ENCODE results near the gene INSRR.

INSRR gene

DNA sequence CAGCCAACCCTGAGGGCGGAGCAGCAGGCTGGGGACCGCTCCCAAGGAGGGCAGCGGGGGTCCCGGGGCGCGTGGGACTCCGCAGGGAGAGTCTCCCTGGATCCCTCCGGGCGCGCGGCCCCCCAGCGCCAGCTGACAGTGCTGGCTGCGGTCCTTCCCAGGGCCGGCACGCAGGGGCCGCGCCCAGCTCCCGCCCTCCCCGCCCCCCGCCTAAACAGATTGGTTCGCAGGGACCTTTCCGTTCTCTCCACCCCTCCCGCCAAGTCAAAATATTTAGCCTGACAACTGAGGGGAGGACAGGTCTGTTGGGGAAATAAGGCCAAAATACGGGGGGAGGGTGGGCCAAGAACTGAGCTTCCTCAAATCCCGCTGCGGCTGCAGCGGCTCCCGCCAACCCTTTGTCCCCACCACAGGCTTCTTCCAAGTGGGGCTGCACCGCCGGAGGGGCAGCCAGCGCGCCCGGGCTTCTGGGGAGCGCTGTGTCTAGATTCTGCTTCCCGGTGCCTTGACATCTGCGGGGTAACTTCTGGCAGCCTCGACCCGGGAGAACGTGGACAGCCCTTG is at the start of gene INSRR:
Gene INSRR, minus strand, starts transcription at position 159 of the 564 bp plus-strand sequence. CDS start 496 bp downstream, outside the sequence.
- Histone ChIP-seq H3K36me3 (ENCODE audit: control insufficient read depth, insufficient read depth, low read length) (no peaks in the 10 kb centered on the region), H3K4me3 (replicated peaks; ENCODE audit: low read depth, low read length) (peak within 1 kb of the TSS; percentile 56), H3K27me3 (replicated peaks; ENCODE audit: control insufficient read depth, insufficient read depth, low read length) (no peaks in the 10 kb centered on the region; the same call in 1 of the 2 replicates)
- no peak for TF ChIP-seq CTCF (IDR thresholded peaks at IDR 0.05; ENCODE audit: insufficient read depth, low read length, poor library complexity, severe bottlenecking)
- no peak for DNase-seq (ENCODE audit: extremely low read depth, insufficient read length)

- H3K4me3 ChIP-seq (replicated peaks; ENCODE audit: low read depth, low read length): no peak overlapping the region
Measured at GRCh38 chr1:156908541-156908940, 49.6 kb upstream of the INSRR start.

DNA sequence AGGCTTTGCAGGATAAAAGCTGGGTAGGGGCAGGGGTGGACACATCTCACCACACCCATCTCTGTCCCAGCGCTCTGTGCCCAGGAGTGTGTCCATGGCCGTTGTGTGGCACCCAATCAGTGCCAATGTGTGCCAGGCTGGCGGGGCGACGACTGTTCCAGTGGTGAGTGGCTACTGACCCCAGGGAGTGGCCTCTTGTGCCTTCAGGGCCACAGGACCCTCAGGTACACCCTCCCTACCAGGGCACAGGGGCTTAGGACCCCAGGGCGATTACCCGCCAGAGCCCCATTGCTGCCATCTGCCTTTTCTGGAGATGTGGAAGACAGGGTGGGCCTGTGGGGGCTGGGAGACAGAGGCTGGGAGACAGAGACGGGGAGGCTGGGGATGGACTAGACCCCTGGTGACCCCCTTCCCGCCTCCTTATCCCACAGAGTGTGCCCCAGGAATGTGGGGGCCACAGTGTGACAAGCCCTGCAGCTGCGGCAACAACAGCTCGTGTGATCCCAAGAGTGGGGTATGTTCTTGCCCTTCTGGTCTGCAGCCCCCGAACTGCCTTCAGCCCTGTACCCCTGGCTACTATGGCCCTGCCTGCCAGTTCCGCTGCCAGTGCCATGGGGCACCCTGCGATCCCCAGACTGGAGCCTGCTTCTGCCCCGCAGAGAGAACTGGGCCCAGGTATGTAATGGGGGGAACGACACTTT is 47.4 kb upstream of the INSRR start:
- Histone ChIP-seq H3K4me3 (replicated peaks; ENCODE audit: low read depth, low read length) (no peak overlapping the region), H3K27me3 (replicated peaks; ENCODE audit: control insufficient read depth, insufficient read depth, low read length) (peaks cover 1% of the 10 kb centered on the region; the same call in 1 of the 2 replicates), H3K36me3 (ENCODE audit: control insufficient read depth, insufficient read depth, low read length) (no peaks in the 10 kb centered on the region)
- no peak for TF ChIP-seq CTCF (IDR thresholded peaks at IDR 0.05; ENCODE audit: insufficient read depth, low read length, poor library complexity, severe bottlenecking)
- no peak for DNase-seq (ENCODE audit: extremely low read depth, insufficient read length)

More at GRCh38 chr1:156908541-156908940, 49.6 kb upstream of the INSRR start:
- no peaks in the 10 kb centered on the region for H3K36me3 ChIP-seq (ENCODE audit: control insufficient read depth, insufficient read depth, low read length)
- DNase-seq (ENCODE audit: extremely low read depth, insufficient read length): no peak
- H3K27me3 ChIP-seq (replicated peaks; ENCODE audit: control insufficient read depth, insufficient read depth, low read length): no peaks in the 10 kb centered on the region; the same call in 1 of the 2 replicates
- no peak for TF ChIP-seq CTCF (IDR thresholded peaks at IDR 0.05; ENCODE audit: insufficient read depth, low read length, poor library complexity, severe bottlenecking)

DNA sequence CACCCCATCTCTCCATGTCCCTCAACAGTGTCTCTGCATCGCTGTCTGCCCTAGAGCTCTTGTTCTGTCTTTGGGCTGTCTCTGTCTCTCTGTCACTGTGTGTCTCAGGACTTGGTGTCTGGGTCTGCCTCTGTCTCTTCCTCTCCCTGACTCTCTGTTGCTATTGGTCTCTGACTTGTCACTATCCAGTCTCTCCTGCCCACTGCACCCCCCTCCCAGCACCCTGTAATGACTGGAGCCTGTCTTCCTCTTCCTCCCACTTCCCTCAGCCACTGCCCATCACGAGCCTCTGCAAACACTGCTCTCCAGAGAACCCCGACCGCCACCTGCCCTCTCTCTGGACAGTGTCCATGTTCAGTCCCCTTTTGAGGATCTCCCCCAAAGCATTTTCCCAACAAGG is 46.7 kb upstream of the INSRR start:
- H3K36me3 ChIP-seq (ENCODE audit: control insufficient read depth, insufficient read depth, low read length): no peaks in the 10 kb centered on the region
- peaks cover 1% of the 10 kb centered on the region; the same call in 1 of the 2 replicates for H3K27me3 ChIP-seq (replicated peaks; ENCODE audit: control insufficient read depth, insufficient read depth, low read length)
- no peak for TF ChIP-seq CTCF (IDR thresholded peaks at IDR 0.05; ENCODE audit: insufficient read depth, low read length, poor library complexity, severe bottlenecking)
- DNase-seq (ENCODE audit: extremely low read depth, insufficient read length): no peak
- no peak overlapping the region for H3K4me3 ChIP-seq (replicated peaks; ENCODE audit: low read depth, low read length)

DNA sequence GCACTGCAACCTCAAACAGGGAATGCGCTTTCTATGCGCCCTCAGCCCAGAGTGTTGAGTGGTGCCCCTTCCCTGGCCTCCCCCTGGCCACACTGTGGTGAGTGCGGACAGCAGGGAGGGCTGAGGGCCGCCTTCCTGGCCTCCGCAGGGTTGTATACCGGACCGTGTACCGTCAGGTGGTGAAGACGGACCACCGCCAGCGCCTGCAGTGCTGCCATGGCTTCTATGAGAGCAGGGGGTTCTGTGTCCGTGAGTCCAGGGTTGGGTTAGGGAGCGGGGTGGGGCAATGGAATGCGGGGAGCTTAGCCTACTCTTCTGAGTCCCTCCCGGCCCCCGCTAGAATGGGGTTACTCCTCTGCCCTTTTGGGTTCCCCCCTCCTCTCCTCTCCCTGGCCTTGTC is 46.3 kb upstream of the INSRR start:
- H3K4me3 ChIP-seq (replicated peaks; ENCODE audit: low read depth, low read length): no peak overlapping the region
- no peak for DNase-seq (ENCODE audit: extremely low read depth, insufficient read length)
- no peak for TF ChIP-seq CTCF (IDR thresholded peaks at IDR 0.05; ENCODE audit: insufficient read depth, low read length, poor library complexity, severe bottlenecking)
- peaks cover 1% of the 10 kb centered on the region; the same call in 1 of the 2 replicates for H3K27me3 ChIP-seq (replicated peaks; ENCODE audit: control insufficient read depth, insufficient read depth, low read length)
- no peaks in the 10 kb centered on the region for H3K36me3 ChIP-seq (ENCODE audit: control insufficient read depth, insufficient read depth, low read length)

Measured in GM06990 (cell line).